ENCODE data around the gene CCDC57. TPM values are rescaled to one million over a fixed set of nuclear protein-coding genes. Genes with fewer than 3 reads are reported as not detected.
"Not testable (repeated sequence)": the region's sequence is repeated elsewhere in the genome, so short reads cannot be mapped to it uniquely, and the experiment has no call there.

CCDC57 gene
- total RNA-seq, 2 experiments from 2014 or later, result 40.7 to 43.9 TPM

DNA sequence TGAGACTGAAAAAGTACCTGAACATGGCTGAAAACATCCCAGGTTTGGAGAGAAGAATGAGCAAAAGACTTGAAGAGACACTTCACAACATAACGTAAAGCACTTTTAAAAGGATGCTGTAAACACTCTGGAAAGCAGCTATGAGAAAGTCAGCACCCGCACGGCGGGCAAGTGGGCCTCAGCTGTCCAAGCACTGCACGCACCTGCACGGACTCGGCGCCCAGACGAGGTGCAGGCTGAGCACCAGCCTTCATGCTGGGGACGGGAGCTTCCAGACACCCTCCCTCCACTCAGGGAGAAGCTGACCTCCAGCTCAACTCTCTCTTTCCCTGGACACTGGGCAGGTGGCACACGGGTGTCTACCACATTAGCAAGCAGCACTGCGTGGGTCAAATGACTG, 13.1 kb downstream of the CCDC57 start:
- CTCF ChIA-PET, result interaction anchor here (0.6 to 0.8 kb wide), 2 partner anchors 54 to 149 kb away, joined by 3 to 5 read pairs; no protein-coding TSS in a partner anchor
- H3K27me3 Mint-ChIP-seq (ENCODE audit: low read depth), result no peaks in the 10 kb centered on the region
- no peaks in the 10 kb centered on the region for H3K9me3 Mint-ChIP-seq
- peaks cover 52% of the 10 kb centered on the region for H3K4me1 Mint-ChIP-seq (ENCODE audit: low read depth)
- intact Hi-C loops (cut with micrococcal nuclease), result loop anchor here (2.0 kb wide), 1 partner anchor 73 kb away; no protein-coding TSS in a partner anchor
- H3K27ac Mint-ChIP-seq, result no peak overlapping the region
- H3K4me3 Mint-ChIP-seq, result no peak overlapping the region
- peaks cover 26% of the 10 kb centered on the region for H3K36me3 Mint-ChIP-seq (ENCODE audit: low read depth)
- DNase-seq, result no peak

DNA sequence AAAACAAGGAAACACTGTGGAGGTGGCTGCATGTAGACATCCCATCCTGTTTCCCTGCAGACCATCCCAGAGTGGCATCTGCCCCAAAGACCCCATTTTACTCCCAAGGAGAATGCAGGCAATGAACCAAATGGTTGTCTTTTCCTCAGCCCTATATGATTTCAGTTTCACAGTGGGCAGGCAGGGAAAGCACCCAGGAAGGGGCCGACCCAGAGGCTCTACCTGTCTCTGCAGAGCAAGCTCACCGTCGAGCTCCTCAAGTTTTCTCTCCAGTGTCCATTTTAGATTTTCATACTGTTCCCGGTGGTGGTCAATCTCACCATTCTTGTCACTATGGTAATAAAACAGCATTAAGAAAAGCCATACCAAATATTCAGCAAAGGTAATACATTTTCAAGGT, 14.6 kb downstream of the CCDC57 start:
- CTCF ChIA-PET, result interaction anchor here (1.3 kb wide), 1 partner anchor 37 kb away, joined by 3 read pairs; no protein-coding TSS in a partner anchor
- peaks cover 33% of the 10 kb centered on the region for H3K36me3 Mint-ChIP-seq (ENCODE audit: low read depth)
- H3K4me1 Mint-ChIP-seq (ENCODE audit: low read depth), result peaks cover 44% of the 10 kb centered on the region
- intact Hi-C loops (cut with micrococcal nuclease), result loop anchor here (2.0 kb wide), 1 partner anchor 71 kb away; no protein-coding TSS in a partner anchor
- H3K27me3 Mint-ChIP-seq (ENCODE audit: low read depth), result no peaks in the 10 kb centered on the region
- DNase-seq, result peak; percentile 61
- no peaks in the 10 kb centered on the region for H3K9me3 Mint-ChIP-seq
- no peak overlapping the region for H3K27ac Mint-ChIP-seq
- H3K4me3 Mint-ChIP-seq, result no peak overlapping the region

DNA sequence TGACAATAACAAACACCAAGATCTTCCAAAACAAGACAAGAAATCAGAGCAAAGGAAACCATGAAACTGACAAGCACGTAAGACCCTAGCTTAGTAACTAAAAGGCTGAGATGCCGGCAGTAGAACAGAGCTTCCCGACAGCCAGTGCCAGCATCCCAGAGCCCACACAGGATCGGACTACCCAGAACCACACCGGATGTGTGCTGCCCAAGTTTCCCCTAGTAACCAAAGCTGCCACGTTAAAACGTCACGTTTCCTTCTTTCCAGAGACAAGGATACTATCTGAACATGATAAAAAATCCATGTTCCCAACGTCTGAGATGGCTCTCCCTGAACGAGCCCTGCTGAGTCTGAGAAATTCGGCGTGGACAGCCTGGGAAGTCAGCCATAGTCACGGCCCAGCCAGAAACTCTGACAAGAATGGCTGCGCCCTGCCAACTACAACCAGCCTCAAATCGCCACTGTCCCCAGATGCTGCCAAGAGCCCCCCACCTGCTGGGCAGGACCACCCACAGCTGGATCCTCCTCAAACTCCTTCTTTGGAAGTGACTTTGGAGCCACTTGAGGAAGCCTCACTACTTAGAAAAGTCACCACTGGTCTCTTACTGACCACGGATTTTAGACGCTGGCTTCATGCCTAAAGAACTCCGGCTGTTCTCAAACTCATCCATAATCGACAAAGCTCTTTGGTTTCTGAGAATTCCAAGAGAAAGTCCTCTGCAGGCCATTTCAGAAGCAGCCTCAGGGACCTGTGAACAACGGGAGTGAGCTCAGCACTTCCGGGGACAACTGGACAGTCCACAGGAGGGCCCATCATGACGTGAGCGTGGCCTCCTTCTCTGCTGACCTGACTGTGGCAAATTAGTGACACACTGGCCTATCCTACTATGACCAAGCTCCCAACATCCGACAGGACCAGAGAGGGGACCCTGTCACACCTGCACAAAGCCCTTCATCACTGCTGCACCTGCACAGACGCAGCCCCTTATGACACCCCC, 16.7 kb downstream of the CCDC57 start:
- intact Hi-C loops (cut with micrococcal nuclease), result no loop called here
- CTCF ChIA-PET, result interaction anchor here (0.6 to 0.7 kb wide), 3 partner anchors 10 to 302 kb away, joined by 3 read pairs; no protein-coding TSS in a partner anchor
- DNase-seq, result no peak
- Mint-ChIP-seq H3K27ac (no peak overlapping the region), H3K9me3 (no peaks in the 10 kb centered on the region), H3K4me1 (ENCODE audit: low read depth) (peaks cover 31% of the 10 kb centered on the region), H3K27me3 (ENCODE audit: low read depth) (no peaks in the 10 kb centered on the region), H3K4me3 (no peak overlapping the region), H3K36me3 (ENCODE audit: low read depth) (peaks cover 36% of the 10 kb centered on the region)

DNA sequence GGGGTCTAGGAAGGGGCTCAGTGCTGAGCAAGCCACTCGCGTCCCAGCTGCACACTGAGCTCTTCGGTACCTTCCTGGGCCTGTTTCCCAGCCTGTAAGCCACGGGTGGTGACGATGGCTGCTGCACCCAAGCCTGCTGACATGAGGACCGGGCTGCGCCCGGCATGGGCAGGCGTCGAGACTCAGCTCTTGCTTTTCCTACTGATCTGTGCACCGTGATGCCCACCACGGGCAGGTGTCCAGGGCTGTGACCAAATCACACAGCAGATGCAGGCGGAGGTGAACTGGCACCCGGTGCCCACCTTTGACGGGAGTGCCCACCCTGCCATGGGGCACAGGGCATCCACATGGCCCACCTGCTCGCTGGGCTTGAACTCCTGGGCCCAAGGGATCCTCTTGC, 17.9 kb downstream of the CCDC57 start:
- no peak for DNase-seq
- CTCF ChIA-PET, result interaction anchor here (0.7 kb wide), 1 partner anchor 12 kb away, joined by 3 read pairs; no protein-coding TSS in a partner anchor
- Mint-ChIP-seq H3K4me1 (ENCODE audit: low read depth) (peaks cover 19% of the 10 kb centered on the region), H3K36me3 (ENCODE audit: low read depth) (peaks cover 36% of the 10 kb centered on the region), H3K27me3 (ENCODE audit: low read depth) (no peaks in the 10 kb centered on the region), H3K9me3 (no peaks in the 10 kb centered on the region), H3K4me3 (no peak overlapping the region), H3K27ac (no peak overlapping the region)
- intact Hi-C loops (cut with micrococcal nuclease), result no loop called here

DNA sequence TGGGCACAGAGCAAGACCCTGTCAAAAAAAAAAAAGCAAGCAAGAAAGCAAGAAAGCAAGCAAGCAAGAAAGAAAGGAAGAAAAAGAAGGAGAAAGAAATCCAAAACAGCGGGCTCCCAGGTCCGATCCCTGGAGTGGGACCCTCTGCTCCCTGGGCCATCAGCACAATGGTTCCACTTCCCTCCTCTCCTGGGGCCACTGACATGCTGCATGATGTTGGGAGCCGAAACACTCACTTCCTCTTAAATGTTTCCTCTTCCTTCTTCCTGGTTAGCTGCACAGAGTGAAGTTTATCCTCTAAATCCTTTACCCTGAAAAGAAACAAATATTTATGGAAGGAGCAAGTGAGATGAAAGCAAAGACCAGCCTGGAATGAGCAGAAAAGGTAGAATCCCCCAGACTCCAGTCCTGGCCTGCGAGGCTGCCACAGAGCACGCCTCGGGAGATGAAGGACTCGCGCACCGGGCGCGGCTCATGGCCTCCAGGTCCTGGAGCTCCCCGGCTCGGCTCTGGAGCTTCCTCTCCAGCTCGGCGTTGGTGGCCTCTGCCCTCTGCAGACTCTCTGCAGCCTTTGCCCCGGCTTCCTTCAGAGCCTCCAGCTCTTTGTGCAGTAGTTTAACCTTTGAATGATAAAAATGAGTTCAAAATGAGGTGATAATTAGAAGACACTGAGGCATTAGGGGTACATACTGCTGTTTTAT, 19.0 kb downstream of the CCDC57 start:
- no peak overlapping the region for H3K4me3 Mint-ChIP-seq
- no peak for DNase-seq
- CTCF ChIA-PET, result no interaction called here
- peaks cover 35% of the 10 kb centered on the region for H3K36me3 Mint-ChIP-seq (ENCODE audit: low read depth)
- H3K9me3 Mint-ChIP-seq, result no peaks in the 10 kb centered on the region
- no peaks in the 10 kb centered on the region for H3K27me3 Mint-ChIP-seq (ENCODE audit: low read depth)
- peaks cover 10% of the 10 kb centered on the region for H3K4me1 Mint-ChIP-seq (ENCODE audit: low read depth)
- intact Hi-C loops (cut with micrococcal nuclease), result no loop called here
- H3K27ac Mint-ChIP-seq, result no peak overlapping the region

DNA sequence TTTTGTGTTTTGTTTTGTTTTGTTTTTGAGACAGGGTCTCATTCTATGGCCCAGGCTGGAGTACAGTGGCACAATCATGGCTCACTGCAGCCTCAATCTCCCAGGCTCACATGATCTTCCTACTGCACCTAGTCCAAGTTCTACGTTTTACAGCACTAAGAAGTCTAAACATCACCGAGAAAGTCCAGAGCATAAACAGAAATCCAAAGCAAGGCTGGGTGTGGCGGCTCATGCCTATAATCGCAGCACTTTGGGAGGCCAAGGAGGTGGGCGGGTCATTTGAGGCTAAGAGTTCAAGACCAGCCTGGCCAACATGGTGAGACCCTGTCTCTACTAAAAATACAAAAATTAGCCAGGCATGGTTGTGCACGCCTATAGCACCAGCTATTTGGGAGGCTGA, 19.6 kb downstream of the CCDC57 start:
- H3K4me1 Mint-ChIP-seq (ENCODE audit: low read depth); intact Hi-C loops (cut with micrococcal nuclease); H3K27me3 Mint-ChIP-seq (ENCODE audit: low read depth); DNase-seq; CTCF ChIA-PET; H3K4me3 Mint-ChIP-seq; H3K9me3 Mint-ChIP-seq; H3K27ac Mint-ChIP-seq: not testable (repeated sequence)
- peaks cover 30% of the 10 kb centered on the region for H3K36me3 Mint-ChIP-seq (ENCODE audit: low read depth)

DNA sequence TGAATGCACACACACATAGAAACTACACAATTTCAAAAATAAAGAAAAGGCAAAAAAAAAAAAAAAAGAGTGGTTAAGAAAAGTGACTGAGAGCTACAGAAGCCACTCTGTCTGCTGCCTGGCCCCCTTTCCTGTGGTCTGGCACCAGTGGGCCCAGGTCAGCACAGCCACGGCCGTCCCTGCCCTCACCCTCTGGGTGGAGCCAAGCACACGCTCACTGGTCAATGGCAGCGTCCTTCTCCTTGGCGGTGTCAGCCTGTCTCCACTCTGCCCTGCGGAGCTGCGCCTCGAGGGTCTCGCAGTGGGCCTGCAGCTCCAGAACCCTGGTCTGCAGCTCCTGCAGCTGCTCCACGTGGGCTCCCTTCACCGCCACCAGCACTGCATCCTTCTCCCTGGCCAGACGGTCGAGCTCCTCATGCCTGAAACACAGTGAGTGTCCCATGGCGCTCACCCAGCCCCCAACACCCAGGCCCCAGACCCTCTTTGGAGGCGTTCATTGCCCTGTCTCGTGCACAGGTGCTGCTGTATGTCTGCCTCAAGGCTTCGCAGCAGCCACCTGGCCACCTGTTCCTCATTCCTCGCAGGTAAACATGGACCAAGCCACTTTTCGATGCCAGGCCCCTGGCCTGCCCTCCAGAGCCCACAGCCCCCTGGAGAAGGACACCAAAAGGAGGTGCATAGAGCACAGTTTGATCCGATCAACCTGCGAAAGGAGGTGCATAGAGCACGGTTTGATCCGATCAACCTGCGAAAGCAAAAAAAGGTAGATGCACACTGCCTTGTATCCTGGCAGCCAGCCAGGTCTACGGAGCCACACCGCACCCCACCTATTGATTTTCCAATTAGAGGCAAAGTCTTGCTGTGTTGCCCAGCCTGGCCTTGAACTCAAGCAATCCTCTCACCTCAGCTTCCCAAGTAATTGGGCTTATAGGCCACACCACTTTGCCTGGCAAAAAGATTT, 24.4 kb downstream of the CCDC57 start:
- Mint-ChIP-seq H3K4me3 (no peak overlapping the region), H3K36me3 (ENCODE audit: low read depth) (peaks cover 16% of the 10 kb centered on the region), H3K27me3 (ENCODE audit: low read depth) (no peaks in the 10 kb centered on the region), H3K9me3 (no peaks in the 10 kb centered on the region), H3K4me1 (ENCODE audit: low read depth) (no peaks in the 10 kb centered on the region), H3K27ac (no peak overlapping the region)
- no peak for DNase-seq
- CTCF ChIA-PET, result interaction anchor here (1.0 kb wide), 1 partner anchor 133 kb away, joined by 3 read pairs; no protein-coding TSS in a partner anchor
- intact Hi-C loops (cut with micrococcal nuclease), result no loop called here

DNA sequence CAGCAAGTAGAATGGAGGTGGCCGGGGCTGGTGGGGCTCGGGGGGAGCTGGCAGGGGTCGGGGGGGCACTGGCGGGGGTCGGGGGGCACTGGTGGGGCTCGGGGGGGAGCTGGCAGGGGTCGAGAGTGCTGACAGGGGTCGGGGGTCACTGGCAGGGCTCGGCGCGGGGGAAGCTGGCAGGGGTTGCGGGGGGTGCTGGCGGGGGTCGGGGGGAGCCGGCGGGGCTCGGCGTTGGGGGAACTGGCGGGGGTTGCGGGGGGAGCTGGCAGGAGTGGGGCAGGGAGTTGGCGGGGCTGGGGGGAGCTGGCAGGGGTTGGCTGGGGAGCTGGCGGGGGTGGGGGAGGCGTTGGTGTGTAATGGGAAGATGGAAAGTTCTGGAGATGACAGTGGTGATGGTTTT, 25.1 kb downstream of the CCDC57 start:
- Mint-ChIP-seq H3K4me1 (ENCODE audit: low read depth) (no peaks in the 10 kb centered on the region), H3K36me3 (ENCODE audit: low read depth) (peaks cover 11% of the 10 kb centered on the region), H3K27me3 (ENCODE audit: low read depth) (no peaks in the 10 kb centered on the region), H3K27ac (no peak overlapping the region), H3K4me3 (no peak overlapping the region), H3K9me3 (no peaks in the 10 kb centered on the region)
- CTCF ChIA-PET, result interaction anchor here (1.0 to 1.1 kb wide), 2 partner anchors 30 to 132 kb away, joined by 3 read pairs; no protein-coding TSS in a partner anchor
- intact Hi-C loops (cut with micrococcal nuclease), result no loop called here
- no peak for DNase-seq

DNA sequence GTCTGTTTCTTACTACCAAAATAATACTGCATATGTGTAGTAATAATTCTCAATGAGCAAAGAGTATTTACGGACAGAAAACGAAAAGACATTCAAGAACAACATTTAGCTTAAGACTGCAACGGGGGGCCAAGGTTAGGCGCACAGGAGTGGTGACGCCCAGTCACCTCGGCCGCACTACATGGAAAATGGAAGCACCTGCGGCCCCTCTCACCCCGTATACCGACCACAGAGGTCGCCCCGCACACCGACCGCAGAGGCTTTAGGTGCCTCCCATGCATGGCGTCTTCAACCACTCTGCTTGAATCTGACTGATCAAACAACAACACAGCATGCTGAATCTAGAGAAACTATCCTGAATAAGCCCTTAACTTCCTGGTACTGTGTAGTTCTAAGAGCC, 26.4 kb downstream of the CCDC57 start:
- DNase-seq, result no peak
- H3K27ac Mint-ChIP-seq, result no peak overlapping the region
- intact Hi-C loops (cut with micrococcal nuclease), result no loop called here
- H3K9me3 Mint-ChIP-seq, result no peaks in the 10 kb centered on the region
- peaks cover 13% of the 10 kb centered on the region for H3K36me3 Mint-ChIP-seq (ENCODE audit: low read depth)
- H3K27me3 Mint-ChIP-seq (ENCODE audit: low read depth), result no peaks in the 10 kb centered on the region
- CTCF ChIA-PET, result no interaction called here
- no peaks in the 10 kb centered on the region for H3K4me1 Mint-ChIP-seq (ENCODE audit: low read depth)
- H3K4me3 Mint-ChIP-seq, result no peak overlapping the region

DNA sequence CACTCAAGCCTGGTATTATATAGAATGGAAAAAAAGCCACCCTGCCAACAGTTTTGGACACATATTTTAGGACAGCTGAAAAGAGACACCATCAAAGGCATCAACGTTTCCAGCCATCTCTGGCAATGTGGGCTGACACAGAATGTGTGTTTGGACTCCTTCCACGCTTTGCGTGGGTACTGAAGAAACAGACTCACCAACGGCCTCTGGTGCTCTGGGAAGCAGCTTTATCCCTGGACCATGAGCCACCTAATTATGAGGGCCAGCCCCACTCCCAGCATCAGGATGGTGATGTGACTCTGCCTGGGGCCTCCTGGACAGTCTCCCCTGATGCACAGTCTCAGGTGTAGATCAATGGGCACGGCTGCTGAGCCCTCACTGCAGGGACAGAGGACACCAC, 27.9 kb downstream of the CCDC57 start:
- CTCF ChIA-PET, result interaction anchor here (0.7 kb wide), 1 partner anchor 51 kb away, joined by 4 read pairs; no protein-coding TSS in a partner anchor
- intact Hi-C loops (cut with micrococcal nuclease), result no loop called here
- H3K27me3 Mint-ChIP-seq (ENCODE audit: low read depth), result no peaks in the 10 kb centered on the region
- H3K4me3 Mint-ChIP-seq, result no peak overlapping the region
- no peaks in the 10 kb centered on the region for H3K9me3 Mint-ChIP-seq
- H3K36me3 Mint-ChIP-seq (ENCODE audit: low read depth), result peaks cover 14% of the 10 kb centered on the region
- no peak for DNase-seq
- no peaks in the 10 kb centered on the region for H3K4me1 Mint-ChIP-seq (ENCODE audit: low read depth)
- H3K27ac Mint-ChIP-seq, result no peak overlapping the region

DNA sequence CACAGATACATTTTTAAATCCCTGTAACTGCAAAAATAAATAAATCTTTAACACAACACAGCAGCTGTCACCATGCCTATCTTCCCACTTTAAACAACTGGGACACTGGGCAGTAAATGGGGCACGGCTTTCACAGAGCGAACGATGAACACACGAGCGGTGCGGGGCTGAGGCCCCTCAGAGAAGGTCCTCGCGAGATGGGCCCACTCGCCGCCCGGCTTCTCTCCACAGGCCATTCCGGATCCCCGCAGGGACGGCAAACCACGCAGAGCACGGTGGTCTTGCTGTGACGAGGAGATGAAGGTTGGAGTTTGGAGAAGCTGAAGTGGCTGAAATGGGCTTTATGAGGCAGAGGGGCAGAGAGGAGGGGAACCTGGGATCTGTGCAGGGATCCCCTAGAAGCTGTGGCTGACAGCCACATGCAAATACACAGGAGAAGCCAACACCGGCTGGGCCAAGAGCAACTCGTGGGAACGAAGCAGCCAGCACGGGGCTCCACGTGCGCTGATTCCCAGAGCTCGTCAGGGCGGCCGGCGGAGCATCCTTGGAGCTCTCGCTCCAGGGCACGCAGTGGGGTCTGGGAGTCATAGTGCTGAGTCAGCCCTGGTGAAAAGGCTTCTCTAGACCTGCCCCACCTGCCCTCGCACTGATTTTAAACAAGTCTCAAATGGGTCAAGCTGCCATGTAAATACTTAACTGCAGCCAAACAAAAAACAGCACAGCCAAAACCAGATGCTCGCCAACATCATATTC, 31.7 kb downstream of the CCDC57 start:
- H3K36me3 Mint-ChIP-seq (ENCODE audit: low read depth), result peaks cover 9% of the 10 kb centered on the region
- DNase-seq, result no peak
- no peaks in the 10 kb centered on the region for H3K9me3 Mint-ChIP-seq
- no peak overlapping the region for H3K4me3 Mint-ChIP-seq
- H3K27me3 Mint-ChIP-seq (ENCODE audit: low read depth), result no peaks in the 10 kb centered on the region
- H3K27ac Mint-ChIP-seq, result no peak overlapping the region
- H3K4me1 Mint-ChIP-seq (ENCODE audit: low read depth), result no peaks in the 10 kb centered on the region
- CTCF ChIA-PET, result interaction anchor here (0.7 kb wide), 1 partner anchor 11 kb away, joined by 3 read pairs; no protein-coding TSS in a partner anchor
- intact Hi-C loops (cut with micrococcal nuclease), result no loop called here
